Adrenal gland (tissue), 19 donors: ENCODE measurements around the gene PRKACA. TPM values are rescaled to one million over a fixed set of nuclear protein-coding genes. Genes with fewer than 3 reads are reported as not detected.

ENCODE experiments used
- DNase-seq, 7 donors: peaks; one replicate each; pipeline ENCODE4 v3.0.0-alpha.2; 2019 to 2020
- H3K27ac ChIP-seq, 5 donors: fragments of 200-600 bp; sonication (generic) in 4 of 5; 1 replicate in 3 of 5; 2 replicates in 2 of 5; pipeline versions ENCODE4 v1.5.1 to v1.8.0; 2016 to 2020; ENCODE audit warnings: mild to moderate bottlenecking in 1 of 5
- H3K27me3 ChIP-seq: fragments of 200-600 bp; 2 replicates; pipeline ENCODE4 v1.8.0; 2021
- H3K36me3 ChIP-seq, 2 donors: fragments of 200-600 bp; replicated peaks in 1 of 2; 1 replicate in 1 of 2; 2 replicates in 1 of 2; pipeline versions ENCODE4 v1.5.1 to v1.8.0; 2018 to 2022
- H3K4me1 ChIP-seq, 2 donors: fragments of 200-600 bp; replicated peaks in 1 of 2; 1 replicate in 1 of 2; 2 replicates in 1 of 2; pipeline versions ENCODE4 v1.5.1 to v1.8.0; 2018 to 2021
- H3K4me3 ChIP-seq, 4 donors: fragments of 200-600 bp; sonication (generic) in 3 of 4; one replicate each; pipeline ENCODE4 v1.5.1; 2016 to 2018
- H3K9me3 ChIP-seq, 3 donors: fragments of 200-600 bp; sonication (generic) in 1 of 3; replicated peaks in 1 of 3; 1 replicate in 2 of 3; 2 replicates in 1 of 3; pipeline versions ENCODE4 v1.5.1 to v1.8.0; 2016 to 2021
- POLR2A ChIP-seq, 2 donors: fragments of 450-650 bp; IDR thresholded peaks; one replicate each; pipeline ENCODE4 v1.6.1; 2017; ENCODE audit warnings: antibody characterized with exemption in 2 of 2, mild to moderate bottlenecking in 2 of 2, moderate library complexity in 1 of 2
- WGBS, 4 donors: extraction: QIAGEN DNeasy Blood & Tissue Kit in 2 of 4; methylation state at CpG; one replicate each; pipeline versions ENCODE4 v1.1.5 to v1.1.7; 2013 to 2017; 5-methylcytosine and 5-hydroxymethylcytosine counted together
- intact Hi-C, 2 donors: fragments of 100-400 bp; cut with DNase I; formaldehyde crosslinking; loops; one replicate each; pipeline versions ENCODE4 v1.14.1 to v1.15.0; 2022 to 2023
- long read RNA-seq, 10 donors: library from polyadenylated mRNA in 3 of 10; unstranded in 2 of 10; stranded (forward) in 1 of 10; transcript quantifications; one replicate each; pipeline ENCODE4 v2.0.0 and lab custom pipeline, GENCODE V29; 2021 to 2026
- polyA plus RNA-seq, 3 donors: library from polyadenylated mRNA; stranded (reverse); fragments of 200-250 nt in 2 of 3; fragments of 350-450 nt in 1 of 3; fragmentation: Illumina TruSeq in 1 of 3; extraction: RNeasy Lipid Tissue Mini Kit (QIAGEN cat#74804) in 1 of 3; gene quantifications; one replicate each; pipeline ENCODE4 v1.2.3, GENCODE V29; 2013 to 2014
- total RNA-seq, 9 donors: library from RNA; depleted of rRNA in 4 of 9; stranded (reverse); fragments of >200 nt in 4 of 9; fragments of 120-200 nt in 1 of 9; fragmentation: NEBNext Ultra II Directional in 1 of 9; extraction: Animal tissue kit (Norgen Biotek cat#: 25700) in 1 of 9; gene quantifications; one replicate each; pipeline versions ENCODE4 v1.1.0 to v1.2.4, GENCODE V29; 2013 to 2023
- TF ChIP-seq, protein P1 (sequence below), 6 experiments: fragments of 450-650 bp in 4 of 6; fragments of 200-600 bp in 2 of 6; sonication (generic) in 1 of 6; IDR thresholded peaks; 1 replicate in 5 of 6; 2 replicates in 1 of 6; pipeline versions ENCODE4 v1.5.1 to v1.8.0; 2016 to 2021; ENCODE audit warnings: antibody characterized with exemption in 6 of 6, mild to moderate bottlenecking in 2 of 6, moderate library complexity in 1 of 6
- donor health status: healthy with polysubstance abuse.
- donor health status: Bipolar disorder and iron deficiency.
- donor health status: DM: yes; HTN: yes; CAD: no.
- donor health status: DM: no; HTN: no; CAD: no.
- donor health status: DM: no; HTN: no; CAD: no.
- donor health status: DM: yes; HTN: yes; CAD: no.

Gene PRKACA
- total RNA-seq, result 100 to 1,000 TPM in 8 of 9 donors, 10 to 100 TPM in 1; 74.1 to 457 (median 135) TPM
- polyA plus RNA-seq, result 100 to 1,000 TPM; 145 to 352 (median 155) TPM
- long read RNA-seq, donor 1, transcript PRKACA-201 (10 exons, 2,677 nt), result major isoform, 73 of 83 reads
- long read RNA-seq, donor 1, partial matches to known transcripts, result 8 of 83 reads
- long read RNA-seq, donor 1, other reads (novel, unspliced or antisense), result 0 of 83 reads
- long read RNA-seq, donor 2, transcript PRKACA-205 (1 exons, 2,095 nt), result minor isoform, 7 of 84 reads
- long read RNA-seq, donor 2, transcript PRKACA-201 (10 exons, 2,677 nt), result major isoform, 62 of 84 reads
- long read RNA-seq, donor 2, partial matches to known transcripts, result 15 of 84 reads
- long read RNA-seq, donor 2, other reads (novel, unspliced or antisense), result 0 of 84 reads
- long read RNA-seq, donor 3, transcript PRKACA-201 (10 exons, 2,677 nt), result major isoform, 63 of 69 reads
- long read RNA-seq, donor 3, partial matches to known transcripts, result 5 of 69 reads
- long read RNA-seq, donor 3, other reads (novel, unspliced or antisense), result 0 of 69 reads
- long read RNA-seq, donor 4, partial matches to known transcripts, result 0 of 29 reads
- long read RNA-seq, donor 4, other reads (novel, unspliced or antisense), result 29 of 29 reads
- long read RNA-seq, donor 5, transcript PRKACA-201 (10 exons, 2,677 nt), result major isoform, 10 of 58 reads
- long read RNA-seq, donor 5, partial matches to known transcripts, result 7 of 58 reads
- long read RNA-seq, donor 5, other reads (novel, unspliced or antisense), result 39 of 58 reads
- long read RNA-seq, donor 6, partial matches to known transcripts, result 0 of 28 reads
- long read RNA-seq, donor 6, other reads (novel, unspliced or antisense), result 28 of 28 reads
- long read RNA-seq, donor 7, transcript PRKACA-201 (10 exons, 2,677 nt), result major isoform, 33 of 39 reads
- long read RNA-seq, donor 7, partial matches to known transcripts, result 5 of 39 reads
- long read RNA-seq, donor 7, other reads (novel, unspliced or antisense), result 0 of 39 reads
- long read RNA-seq, donor 8, transcript PRKACA-201 (10 exons, 2,677 nt), result major isoform, 96 of 102 reads
- long read RNA-seq, donor 8, partial matches to known transcripts, result 6 of 102 reads
- long read RNA-seq, donor 8, other reads (novel, unspliced or antisense), result 0 of 102 reads
- long read RNA-seq, donor 9, transcript PRKACA-201 (10 exons, 2,677 nt), result major isoform, 56 of 68 reads
- long read RNA-seq, donor 9, transcript PRKACA-205 (1 exons, 2,095 nt), result minor isoform, 6 of 68 reads
- long read RNA-seq, donor 9, partial matches to known transcripts, result 6 of 68 reads
- long read RNA-seq, donor 9, other reads (novel, unspliced or antisense), result 0 of 68 reads
- long read RNA-seq, donor 10, transcript PRKACA-201 (10 exons, 2,677 nt), result major isoform, 43 of 45 reads
- long read RNA-seq, donor 10, partial matches to known transcripts, result 0 of 45 reads
- long read RNA-seq, donor 10, other reads (novel, unspliced or antisense), result 0 of 45 reads

GRCh38 chr19:14117668-14118164 is at the start of gene PRKACA:
Gene PRKACA (minus strand): TSS chr19:14117762. CDS start chr19:14117547, 215 bp downstream.
- intact Hi-C loops, result no loop called here
- no peaks in the 10 kb centered on the region for H3K36me3 ChIP-seq
- TF ChIP-seq POLR2A (IDR thresholded peaks at IDR 0.05), result peak; percentile 46 to 62
- TF ChIP-seq, protein P1, sequence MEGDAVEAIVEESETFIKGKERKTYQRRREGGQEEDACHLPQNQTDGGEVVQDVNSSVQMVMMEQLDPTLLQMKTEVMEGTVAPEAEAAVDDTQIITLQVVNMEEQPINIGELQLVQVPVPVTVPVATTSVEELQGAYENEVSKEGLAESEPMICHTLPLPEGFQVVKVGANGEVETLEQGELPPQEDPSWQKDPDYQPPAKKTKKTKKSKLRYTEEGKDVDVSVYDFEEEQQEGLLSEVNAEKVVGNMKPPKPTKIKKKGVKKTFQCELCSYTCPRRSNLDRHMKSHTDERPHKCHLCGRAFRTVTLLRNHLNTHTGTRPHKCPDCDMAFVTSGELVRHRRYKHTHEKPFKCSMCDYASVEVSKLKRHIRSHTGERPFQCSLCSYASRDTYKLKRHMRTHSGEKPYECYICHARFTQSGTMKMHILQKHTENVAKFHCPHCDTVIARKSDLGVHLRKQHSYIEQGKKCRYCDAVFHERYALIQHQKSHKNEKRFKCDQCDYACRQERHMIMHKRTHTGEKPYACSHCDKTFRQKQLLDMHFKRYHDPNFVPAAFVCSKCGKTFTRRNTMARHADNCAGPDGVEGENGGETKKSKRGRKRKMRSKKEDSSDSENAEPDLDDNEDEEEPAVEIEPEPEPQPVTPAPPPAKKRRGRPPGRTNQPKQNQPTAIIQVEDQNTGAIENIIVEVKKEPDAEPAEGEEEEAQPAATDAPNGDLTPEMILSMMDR (IDR thresholded peaks at IDR 0.05), result no peak
- peak within 1 kb of the TSS; percentile 67 to 95 (median 80) for H3K4me3 ChIP-seq
- peaks cover 47 to 63% of the 10 kb centered on the region in 2 donors for H3K4me1 ChIP-seq
- no peaks in the 10 kb centered on the region for H3K9me3 ChIP-seq
- H3K27me3 ChIP-seq, result no peaks in the 10 kb centered on the region
- 1% methylated on average over 55 to 65 of the region's 67 CpGs; no CpG with 5 or more reads in 2 of the 4 donors for WGBS, 4 donors
- H3K27ac ChIP-seq, result peak within 1 kb of the TSS; percentile 89 to 100 (median 97)
- DNase-seq, result peak; percentile 98 to 99 (median 99)

- DNase-seq, result no peak
- WGBS, 4 donors, result 49 to 72% (median 56%) methylated on average over 9 to 12 of the region's 12 CpGs
- Histone ChIP-seq H3K9me3 (no peaks in the 10 kb centered on the region), H3K27me3 (no peaks in the 10 kb centered on the region), H3K4me3 (no peak overlapping the region), H3K4me1 (peaks cover 0 to 6% of the 10 kb centered on the region in 2 donors), H3K36me3 (no peaks in the 10 kb centered on the region), H3K27ac (no peak overlapping the region)
- TF ChIP-seq, protein P1 (IDR thresholded peaks at IDR 0.05), result no peak
- no peak for TF ChIP-seq POLR2A (IDR thresholded peaks at IDR 0.05)
- intact Hi-C loops, result loop anchor here in 1 of 2 donors (10.0 kb wide), 1 partner anchor 178 kb away; no protein-coding TSS in a partner anchor
These were observed 49.5 kb upstream of the PRKACA start for GRCh38 chr19:14166999-14167575.

- H3K36me3 ChIP-seq, result no peaks in the 10 kb centered on the region
- no peak for TF ChIP-seq POLR2A (IDR thresholded peaks at IDR 0.05)
- TF ChIP-seq, protein P1 (IDR thresholded peaks at IDR 0.05), result no peak
- H3K9me3 ChIP-seq, result no peaks in the 10 kb centered on the region
- DNase-seq, result no peak
- H3K4me3 ChIP-seq, result no peak overlapping the region
- 70 to 80% (median 72%) methylated on average over 19 to 20 of the region's 20 CpGs for WGBS, 4 donors
- H3K4me1 ChIP-seq, result peaks cover 0 to 6% of the 10 kb centered on the region in 2 donors
- intact Hi-C loops, result loop anchor here in 1 of 2 donors (10.0 kb wide), 1 partner anchor 179 kb away; no protein-coding TSS in a partner anchor
- H3K27me3 ChIP-seq, result no peaks in the 10 kb centered on the region
- H3K27ac ChIP-seq, result no peak overlapping the region
These were observed 48.6 kb upstream of the PRKACA start for GRCh38 chr19:14165990-14166830.
